ENCODE results near the gene PDXP.
A peak's percentile ranks its signal among the peaks of the same experiment; 100 is the strongest.

The PDXP gene

DNA sequence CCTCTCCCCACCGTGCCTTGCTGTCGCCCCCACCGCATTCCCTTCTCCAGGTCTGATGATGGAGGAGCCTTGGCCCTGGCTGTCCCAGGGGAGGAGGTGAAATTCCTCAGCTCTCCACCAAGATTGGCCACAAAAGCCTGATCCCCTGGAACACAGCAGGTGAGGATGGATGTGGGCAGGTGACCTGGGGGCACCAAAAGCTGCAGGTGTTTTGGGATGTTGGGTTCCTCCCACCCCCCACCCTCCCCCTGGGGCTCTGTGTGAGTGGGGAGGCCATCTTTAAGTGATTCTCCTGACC, 39.0 kb downstream of the PDXP start:
- no peak for DNase-seq (ENCODE audit: low spot score)

DNA sequence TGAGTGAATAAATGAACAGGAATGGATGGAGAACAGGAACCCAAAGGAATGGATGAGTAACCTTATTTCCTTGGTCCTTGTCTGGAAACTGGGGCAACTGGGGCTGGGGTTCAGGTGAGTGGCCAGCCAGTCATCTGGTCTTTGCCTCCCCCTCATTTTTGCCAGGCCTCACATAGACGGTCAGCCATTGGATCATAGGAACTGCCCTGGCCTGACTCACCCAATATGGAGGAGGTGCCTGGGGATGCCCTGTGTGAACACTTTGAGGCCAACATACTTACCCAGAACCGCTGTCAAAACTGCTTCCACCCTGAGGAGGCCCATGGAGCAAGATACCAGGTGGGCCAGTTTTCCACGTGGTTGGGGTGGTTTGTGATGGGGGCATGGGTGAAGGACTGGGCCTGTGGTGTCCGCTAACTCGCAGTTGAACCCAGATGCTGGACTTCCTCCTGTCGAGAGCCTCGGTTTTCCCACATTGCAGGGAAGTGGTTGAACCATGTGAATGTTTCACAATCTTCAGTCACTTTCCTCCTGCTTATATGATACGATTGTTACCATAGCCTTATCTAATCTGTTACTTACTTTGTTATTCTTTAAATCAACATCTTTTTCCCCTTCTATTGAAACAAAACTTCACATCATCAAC, 42.7 kb downstream of the PDXP start:
- DNase-seq (ENCODE audit: low spot score) = no peak

DNA sequence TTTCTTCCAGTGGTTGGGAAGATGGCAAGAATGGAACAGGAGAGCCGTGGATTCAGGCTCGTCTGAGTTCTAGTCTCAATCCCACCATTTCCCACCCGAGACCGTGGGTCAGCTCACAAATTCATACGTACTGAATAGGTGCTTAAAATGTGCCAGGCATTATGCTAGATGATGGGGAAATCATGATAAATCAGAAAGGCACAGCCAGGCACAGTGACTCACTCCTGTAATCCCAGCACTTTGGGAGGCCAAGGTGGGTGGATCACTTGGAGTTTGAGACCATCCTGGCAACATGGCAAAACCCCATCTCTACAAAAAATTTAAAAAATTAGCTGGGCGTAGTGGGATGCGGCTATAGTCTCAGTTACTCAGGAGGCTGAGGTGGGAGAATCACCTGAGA, 45.4 kb downstream of the PDXP start:
- DNase-seq (ENCODE audit: low spot score) = no peak

DNA sequence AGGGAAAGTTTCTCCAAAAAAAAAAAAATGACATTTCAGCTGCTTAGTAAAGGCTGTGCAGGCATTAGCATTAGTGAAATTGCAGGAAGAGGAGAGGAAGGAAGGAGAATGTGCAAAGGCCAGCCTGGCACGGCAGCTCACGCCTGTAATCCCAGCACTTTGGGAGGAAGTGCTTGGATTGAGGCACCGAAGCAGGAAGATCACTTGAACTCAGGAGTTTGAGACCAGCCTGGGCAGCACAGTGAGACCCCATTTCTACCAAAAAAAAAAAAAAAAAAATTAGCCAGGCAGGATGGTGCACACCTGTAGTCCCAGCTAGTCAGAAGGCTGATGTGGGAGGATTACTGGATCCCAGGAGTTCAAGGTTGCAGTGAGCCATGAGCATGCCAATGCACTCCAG, 46.1 kb downstream of the PDXP start:
- DNase-seq (ENCODE audit: low spot score) = no peak

DNA sequence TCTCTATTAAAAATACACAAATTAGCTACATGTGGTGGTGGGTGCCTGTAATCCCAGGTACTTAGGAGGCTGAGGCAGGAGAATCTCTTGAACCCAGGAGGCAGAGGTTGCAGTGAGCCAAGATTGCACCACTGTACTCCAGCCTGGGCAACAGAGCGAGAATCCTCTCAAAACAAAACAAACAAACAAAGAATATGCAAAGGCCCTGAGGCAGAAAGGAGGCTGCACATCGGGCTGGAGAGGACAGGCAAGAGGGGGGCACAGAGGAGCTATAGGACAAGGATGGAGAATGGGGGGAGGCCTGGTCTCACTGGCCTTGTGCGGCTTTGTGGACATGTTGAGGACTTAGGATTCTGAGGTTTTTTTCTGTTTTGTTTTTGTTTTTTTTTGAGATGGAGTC, 46.7 kb downstream of the PDXP start:
- no peak for DNase-seq (ENCODE audit: low spot score)

DNA sequence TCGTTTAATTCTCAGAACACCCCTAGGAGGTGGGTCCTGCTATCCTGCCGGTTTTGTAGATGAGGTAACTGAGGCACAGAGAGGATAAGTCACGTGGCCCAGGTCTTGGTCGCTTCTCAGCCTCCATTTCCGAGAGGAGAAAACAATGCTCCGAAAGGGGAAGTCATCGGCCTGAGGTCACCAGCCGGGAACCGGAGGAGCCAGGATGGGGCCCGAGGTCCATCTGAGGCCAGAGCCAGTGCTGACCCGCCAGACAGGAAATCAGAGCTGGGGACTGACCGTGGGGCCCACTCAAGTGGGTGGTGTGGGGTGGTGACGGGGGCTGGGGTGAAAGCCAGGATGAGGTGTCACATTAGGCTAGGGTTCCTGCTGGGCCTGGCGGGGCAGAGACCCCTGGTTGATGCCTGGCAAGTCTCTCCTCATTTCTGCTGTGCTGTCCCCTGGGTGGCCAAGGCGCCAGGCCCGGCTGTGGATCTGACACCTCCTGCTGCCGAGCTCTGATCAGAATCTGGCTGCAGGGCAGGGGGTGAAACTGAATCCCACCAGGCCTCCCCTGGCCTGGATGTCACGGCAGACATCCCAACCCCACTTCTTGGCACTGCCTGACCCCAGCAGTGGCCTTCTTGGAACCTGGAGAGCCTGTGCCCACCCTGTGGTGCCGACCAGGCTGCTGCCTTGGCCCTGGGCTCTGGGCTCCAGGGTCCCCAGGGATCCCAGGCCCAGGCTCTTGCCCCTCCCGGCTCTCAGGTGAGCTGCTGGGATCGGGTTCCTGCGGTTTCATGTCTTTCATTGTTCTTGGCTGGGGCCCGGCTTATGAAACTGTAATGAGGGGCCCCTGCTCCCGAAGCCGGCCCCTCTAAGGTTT, 50.3 kb downstream of the PDXP start:
- DNase-seq (ENCODE audit: low spot score) = no peak

DNA sequence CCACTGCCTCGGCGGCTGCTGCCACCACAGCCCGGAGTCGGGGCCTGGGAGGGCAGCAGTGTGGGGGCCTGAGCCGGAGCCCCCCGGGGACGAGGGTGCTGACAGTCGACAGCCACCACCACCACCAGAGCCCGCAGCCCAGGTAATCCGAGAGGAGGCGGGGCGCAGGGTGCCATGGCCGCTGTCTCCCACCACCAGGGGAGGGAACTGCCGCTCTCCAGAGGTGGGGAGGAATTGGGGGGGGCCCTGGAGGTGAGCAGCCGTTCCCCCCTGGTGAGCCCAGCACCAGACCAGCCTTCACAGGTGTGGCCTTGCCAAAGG, 50.9 kb downstream of the PDXP start:
- DNase-seq (ENCODE audit: low spot score) = no peak

DNA sequence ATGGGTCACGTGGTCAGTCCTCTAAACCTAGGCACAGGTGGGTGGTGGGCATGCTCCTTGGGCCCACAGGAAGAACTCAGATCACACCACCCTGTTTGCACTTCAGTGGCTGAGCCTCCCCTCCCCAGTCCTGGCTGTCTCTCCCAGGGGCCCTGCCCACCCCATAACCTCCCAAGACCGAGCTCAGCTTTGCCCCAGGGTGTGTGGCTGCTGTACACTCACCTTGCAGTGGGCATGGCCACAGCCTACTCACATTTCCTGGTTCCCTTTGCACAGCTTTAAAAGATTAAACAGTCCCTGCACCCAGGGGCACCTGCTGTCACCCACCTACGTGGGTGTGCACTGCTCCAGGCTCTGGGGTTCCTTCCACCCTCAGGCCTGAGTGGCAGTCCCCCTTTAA, 52.2 kb downstream of the PDXP start:
- DNase-seq (ENCODE audit: low spot score) = peak; percentile 11

DNA sequence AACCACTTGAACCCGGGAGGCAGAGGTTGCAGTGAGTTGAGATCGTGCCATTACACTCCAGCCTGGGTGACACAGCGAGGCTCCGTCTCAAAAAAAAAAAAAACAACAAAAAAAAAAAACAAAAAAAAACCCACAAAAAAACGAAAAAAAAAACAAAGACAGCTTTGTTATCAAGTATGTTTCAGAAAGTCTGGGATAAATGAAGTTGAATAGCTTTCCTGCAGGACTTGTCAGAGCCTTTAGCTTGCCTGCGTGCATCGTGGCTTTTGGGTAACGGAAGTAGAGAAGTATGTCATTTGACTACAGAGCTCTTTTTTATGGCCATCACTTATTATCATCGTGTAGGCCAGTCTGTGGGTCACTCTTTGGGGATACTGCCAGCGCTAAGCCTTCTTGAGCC, 53.0 kb downstream of the PDXP start:
- DNase-seq (ENCODE audit: low spot score) = no peak

DNA sequence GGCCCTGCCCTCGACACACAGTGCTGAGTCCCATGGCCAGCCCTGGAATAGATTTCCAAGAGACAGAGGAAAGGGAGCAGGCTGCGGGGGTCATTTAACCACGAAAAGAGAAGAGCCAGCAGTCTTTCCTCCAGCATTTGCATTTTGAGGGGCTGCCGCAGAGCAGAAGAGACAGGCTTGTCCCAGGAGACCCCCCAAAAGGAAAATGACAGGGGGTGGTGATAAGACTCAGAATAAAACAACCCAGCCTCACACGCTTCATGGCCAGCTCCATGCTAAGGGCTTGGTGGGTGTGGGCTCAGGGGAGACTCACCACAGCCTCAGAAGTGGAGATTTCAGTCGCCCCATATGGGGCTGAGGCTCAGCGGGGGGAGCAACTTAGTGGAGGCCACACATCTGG, 55.2 kb downstream of the PDXP start:
- DNase-seq (ENCODE audit: low spot score) = no peak

DNA sequence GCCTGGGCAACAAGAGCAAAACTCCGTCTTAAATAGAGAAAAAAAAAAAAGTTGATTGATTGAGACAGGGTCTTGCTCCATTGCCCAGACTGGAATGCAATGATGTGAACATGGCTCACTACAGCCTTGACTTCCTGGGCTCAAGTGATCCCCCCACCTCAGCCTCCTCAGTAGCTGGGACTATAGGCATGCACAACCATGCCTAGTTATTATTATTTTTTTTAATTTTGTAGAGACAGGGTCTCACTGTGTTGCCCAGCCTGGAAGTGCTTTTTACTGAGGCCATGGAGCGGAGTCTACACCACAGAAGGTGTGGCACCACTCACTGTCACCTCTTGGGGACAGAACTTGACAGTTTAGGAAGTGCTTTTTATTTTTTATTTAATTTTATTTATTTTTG, 56.1 kb downstream of the PDXP start:
- no peak for DNase-seq (ENCODE audit: low spot score)

DNA sequence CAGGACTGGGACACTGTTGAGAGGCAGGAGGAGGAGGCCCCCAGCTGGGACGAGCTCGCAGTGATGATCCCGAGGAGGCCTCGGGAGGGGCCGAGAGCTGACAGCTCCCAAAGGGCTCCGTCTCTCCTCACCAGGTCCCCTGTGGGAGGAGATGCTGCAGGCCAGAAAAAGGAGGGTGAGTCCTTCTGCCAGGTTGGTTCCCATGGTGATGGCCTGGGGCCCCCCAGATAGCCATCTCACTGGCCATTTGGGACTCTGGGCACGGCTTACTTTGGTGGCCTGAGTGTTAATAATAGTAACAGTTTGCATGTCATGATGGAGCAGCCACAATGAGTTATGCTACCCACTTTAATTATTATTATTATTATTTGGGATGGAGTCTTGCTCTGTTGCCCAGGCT, 57.2 kb downstream of the PDXP start:
- no peak for DNase-seq (ENCODE audit: low spot score)
